Activated effector memory CD4-positive, alpha-beta T cell treated with Interleukin-2 at 50 U/mL for 16 hours (primary cell): ENCODE results near the gene CYTH2.
"Not testable (repeated sequence)": the region's sequence is repeated elsewhere in the genome, so short reads cannot be mapped to it uniquely, and the experiment has no call there.

Experiments
- DNase-seq: peaks from one replicate; pipeline ENCODE4 v3.0.0-alpha.2; 2020

The CYTH2 gene

GRCh38 chr19:48478339-48479256 lies 9.4 kb downstream of the CYTH2 start:
- DNase-seq: no peak

DNA sequence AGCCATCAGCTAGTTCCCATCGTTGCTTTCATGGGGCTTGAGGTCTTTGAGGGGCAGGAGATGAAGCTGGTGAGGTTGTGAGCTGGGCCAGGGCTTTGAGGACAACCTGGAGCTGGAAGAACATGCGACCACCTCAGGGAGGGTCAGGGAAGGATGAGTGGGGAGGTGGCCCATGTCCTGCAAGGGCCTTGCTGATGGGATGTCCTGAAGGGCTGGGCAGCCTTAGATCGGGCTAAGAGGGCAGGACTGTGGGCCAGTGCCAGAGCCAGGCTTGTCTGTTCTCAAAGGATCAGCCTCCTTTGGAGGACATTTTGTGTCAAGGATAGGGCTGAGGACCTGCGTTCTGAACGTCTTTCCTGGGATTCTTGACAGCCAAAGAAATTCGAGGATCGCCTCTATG lies 10.5 kb downstream of the CYTH2 start:
- DNase-seq: no peak

DNA sequence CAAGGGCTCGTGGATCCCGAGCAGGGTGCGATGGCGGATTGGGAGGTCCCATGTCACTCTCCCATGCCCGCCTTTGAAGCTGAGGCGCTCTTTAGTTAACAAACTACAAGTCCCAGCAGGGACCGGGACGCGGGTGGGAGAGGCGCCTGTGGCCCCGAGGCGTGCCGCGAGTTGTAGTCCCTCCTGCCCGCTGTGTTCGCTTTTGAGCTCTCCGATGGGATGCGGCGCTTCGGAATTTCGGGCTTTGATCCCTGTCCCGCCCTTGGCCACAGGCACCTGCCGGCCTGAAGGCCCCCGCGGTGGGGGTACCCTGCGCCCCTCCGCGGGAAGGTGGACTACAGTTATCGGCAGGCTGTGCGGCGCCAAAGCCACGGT lies 11.0 kb downstream of the CYTH2 start:
- DNase-seq: peak; percentile 11

- DNase-seq: peak; percentile 53
These were observed 11.7 kb downstream of the CYTH2 start for GRCh38 chr19:48480558-48481500.

DNA sequence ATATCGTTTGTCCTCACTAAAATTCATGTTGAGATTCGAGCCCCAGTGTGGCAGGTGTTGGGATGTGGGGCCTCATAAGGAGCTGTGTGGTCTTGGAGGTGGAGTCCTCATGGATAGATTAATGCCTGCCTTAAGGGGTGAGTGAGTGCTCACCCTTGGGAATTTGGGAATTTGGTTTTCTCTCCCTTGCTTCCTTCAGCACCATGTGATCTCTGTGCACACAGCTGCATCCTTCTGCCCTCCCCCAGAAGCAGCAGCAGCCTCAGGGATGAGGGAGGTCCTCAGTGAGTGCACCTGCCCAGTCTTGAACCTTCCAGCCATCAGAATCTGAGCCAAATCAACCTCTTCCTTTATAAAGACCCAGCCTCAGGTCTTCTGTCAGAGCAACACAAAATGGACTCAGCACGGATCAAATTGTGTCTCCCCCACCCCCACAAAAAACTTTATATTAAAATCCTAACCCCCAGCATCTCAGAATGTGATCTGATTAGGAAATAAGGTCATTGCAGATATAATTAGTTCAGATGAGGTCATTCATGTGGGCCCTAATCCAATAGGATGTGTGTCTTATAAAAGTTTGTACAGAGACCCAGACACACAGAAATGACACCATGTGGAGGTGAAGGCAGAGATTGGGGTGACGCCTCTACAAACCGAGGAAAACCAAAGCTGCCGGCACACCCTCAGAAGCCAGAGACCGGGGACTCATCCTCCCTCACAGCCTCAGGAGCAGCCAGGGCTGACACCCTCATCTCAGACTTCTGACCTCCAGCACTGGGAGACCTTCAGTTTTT lies 12.9 kb downstream of the CYTH2 start:
- no peak for DNase-seq

DNA sequence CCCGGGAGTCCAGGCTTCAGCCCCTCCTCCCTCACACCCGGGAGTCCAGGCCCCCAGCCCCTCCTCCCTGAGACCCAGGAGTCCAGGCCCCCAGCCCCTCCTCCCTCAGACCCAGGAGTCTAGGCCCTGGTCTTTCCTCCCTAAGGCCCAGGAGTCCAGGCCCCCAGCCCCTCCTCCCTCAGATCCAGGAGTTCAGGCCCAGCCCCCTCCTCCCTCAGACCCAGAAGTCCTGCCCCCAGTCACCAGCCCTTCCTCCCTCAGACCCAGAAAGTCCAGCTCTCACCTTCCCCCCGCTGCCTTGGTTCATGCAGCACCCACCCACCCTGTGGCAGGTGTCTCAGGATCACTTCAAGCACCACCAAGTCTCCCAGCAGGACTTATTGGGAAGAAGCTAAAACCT lies 14.1 kb downstream of the CYTH2 start:
- no peak for DNase-seq

DNA sequence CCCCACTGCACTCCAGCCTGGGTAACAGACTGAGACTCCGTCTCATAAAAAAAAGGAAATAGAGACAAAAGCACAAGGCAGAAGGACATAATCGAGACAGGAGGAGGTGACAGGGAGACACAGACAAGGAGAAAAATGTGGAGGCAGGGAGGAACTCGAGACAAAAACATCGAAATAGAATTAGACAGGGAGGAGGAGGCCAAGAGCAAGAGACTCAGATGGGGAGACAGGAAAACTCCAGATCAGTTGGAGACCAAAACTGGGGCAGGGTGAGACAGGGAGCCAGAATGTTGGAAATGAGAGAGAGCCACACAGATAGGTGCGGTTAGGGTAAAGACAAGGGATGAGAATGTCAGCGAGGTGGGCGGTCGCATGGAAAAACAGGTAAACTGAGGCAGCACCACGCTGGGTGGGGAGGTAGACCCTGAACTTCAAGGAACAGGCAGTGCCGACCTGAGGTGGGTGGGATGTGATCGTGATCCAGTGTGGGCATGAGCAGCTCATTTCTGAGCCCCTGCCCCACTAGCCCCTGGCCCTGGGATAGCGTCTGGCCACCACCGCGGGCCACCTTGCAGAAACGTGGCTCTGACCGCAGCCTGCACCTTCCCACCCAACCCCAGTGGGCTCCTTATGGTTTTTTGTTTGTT lies 15.2 kb downstream of the CYTH2 start:
- DNase-seq: no peak

DNA sequence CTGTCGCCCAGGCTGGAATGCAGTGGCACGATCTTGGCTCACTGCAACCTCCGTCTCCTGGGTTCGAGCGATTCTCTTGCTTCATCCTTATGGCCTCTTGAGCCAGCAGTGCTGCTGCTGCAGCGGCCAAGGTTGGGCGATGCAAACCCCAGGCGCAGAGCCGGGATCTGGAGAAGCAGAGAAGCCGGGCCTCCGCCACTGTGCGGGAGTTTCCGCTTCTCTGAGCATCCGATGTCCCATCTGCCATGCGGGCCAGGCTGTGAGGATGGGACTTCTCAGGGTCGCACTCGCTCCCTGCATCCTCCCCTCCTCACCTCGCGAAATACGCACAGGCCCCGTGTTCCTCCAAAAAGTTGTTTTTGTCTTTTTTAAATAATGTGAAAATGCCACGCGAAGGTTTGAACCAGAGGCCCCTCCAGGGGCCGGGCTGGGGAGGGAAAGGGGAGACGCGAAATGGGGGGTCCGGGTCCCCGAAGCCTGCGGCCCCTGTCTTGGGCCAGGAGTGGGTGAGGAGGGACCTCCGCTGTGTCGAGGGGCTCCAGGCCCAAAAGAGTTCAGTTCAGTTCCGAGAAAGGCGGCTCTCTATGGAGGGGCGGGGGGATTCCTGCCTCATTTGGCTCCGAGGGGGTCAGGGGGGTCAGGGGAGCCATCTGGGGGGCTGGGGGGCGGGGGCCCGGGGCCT lies 15.9 kb downstream of the CYTH2 start:
- DNase-seq: no peak

- not testable (repeated sequence) for DNase-seq
These were observed 17.5 kb downstream of the CYTH2 start for GRCh38 chr19:48486706-48487105.

GRCh38 chr19:48487544-48487943 lies 18.4 kb downstream of the CYTH2 start:
- no peak for DNase-seq

- DNase-seq: no peak
These were observed 18.8 kb downstream of the CYTH2 start for GRCh38 chr19:48487948-48488347.

DNA sequence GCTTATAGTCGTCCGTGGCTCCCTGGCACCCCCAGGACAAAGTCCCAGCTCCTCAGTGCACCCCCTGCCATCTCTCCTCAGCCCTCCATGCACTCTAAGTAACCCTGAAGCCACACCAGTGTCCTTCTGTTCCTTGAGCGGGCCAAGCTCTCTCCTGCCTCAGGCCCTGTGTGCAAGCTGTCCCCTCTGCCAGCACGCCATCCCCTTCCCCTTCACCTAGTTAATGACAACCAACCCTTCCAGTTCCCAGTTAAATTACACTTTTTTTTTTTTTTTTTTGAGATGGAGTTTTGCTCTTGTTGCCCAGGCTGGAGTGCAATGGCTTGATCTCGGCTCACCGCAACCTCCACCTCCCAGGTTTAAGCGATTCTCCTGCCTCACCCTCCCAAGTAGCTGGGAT lies 19.3 kb downstream of the CYTH2 start:
- not testable (repeated sequence) for DNase-seq

DNA sequence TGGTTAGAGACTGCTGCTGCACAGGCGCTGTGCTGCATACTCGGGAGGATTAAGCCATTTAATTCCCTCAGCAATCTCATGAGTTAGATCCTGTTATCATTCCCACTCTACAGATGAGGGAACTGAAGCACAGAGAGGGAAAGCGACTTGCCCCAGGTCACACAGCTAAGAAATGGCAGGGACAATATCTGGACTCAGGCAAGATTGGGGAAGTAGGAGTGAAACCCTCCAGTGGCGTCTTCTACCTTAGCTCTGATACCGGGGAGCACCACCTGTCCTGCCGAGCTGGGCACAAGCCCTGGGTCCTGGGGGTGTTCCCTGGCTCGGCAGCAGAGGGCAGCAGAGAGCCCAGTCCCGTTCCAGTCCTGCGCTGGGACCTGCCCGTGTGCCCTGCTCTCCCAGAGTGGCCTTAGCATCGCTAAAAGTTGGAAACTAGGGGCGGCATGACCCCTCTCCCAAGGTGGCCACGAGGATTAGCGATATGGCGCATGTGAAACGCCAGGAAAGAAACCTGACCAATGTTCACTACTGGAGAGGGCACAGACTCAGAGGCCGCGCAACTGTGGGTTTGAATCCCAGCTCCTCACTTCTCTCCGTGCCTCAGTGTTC lies 20.5 kb downstream of the CYTH2 start:
- peak; percentile 67 for DNase-seq

GRCh38 chr19:48490981-48491792 lies 22.0 kb downstream of the CYTH2 start:
- DNase-seq: peak; percentile 44

DNA sequence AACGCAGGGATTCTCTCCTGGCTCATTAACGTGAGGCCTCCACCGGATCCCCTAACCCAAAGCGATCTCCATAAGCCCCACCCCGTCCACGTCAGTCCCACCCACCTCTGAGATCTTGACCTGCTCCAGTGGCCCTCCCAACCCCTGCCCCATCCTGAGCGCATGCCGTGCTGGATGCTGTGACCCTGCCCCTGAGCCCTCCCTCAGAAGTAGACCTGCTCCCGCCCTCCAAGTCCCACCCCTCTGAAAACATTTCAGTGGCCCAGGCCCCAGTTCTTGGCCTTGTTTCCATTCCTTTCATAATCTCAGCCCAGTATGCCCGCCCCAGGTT lies 22.6 kb downstream of the CYTH2 start:
- DNase-seq: no peak

- peak; percentile 64 for DNase-seq
These were observed 24.0 kb downstream of the CYTH2 start for GRCh38 chr19:48492925-48493717.

DNA sequence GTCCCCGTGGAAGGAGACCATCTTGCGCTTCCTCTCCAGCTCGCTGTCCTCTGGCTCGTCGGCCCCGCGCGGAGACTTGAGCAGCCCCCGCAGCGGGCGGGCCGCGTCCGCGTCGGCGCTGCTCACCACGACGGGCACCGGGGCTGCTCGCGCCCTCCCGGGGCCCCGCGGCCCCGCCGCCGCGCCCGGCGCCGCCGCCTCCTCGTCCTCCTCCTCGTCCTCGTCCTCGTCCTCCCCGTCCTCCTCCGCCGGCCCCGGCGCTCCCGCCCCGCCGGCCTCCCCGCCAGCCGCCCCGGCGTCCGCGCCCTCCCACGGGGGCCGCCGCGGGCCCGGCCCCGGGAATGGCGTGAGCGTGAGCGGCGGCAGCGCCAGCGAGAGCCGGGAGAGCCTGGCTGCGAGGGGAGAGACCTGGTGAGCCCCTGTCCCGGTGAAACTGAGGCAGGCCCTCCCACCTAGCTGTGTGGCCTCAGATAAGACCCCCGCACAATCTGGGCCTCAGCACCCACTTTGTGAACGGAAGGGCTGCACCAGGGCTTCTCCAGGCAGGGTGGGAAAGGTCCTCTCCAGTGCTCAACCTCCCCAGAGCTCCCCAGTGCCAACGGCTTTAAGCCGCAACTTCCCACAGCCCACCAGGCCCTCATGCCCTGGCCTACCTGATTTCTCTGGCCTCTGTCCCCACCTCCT lies 24.7 kb downstream of the CYTH2 start:
- no peak for DNase-seq

DNA sequence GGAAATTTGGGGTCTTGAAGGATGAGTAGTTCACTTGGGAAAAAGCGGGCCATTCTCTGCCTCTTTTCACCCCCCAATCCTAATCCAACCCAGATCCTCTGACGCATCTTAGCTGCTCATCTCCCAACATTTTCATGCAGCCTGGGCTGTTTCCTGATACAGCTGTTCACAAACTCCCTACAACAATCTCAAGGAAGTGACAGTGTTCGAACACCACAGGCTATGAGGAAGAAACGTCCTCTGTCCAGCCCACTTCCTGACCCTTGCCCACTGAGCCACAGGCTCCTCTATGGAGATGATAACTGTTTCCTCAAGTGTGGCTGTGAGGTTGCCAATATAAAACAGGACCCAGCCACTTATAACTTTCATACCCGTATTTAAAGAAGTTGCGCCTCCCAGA lies 26.2 kb downstream of the CYTH2 start:
- DNase-seq: no peak
